Vagina (tissue), 2 donors: ENCODE results near the gene CMTR1. TPM values are rescaled to one million over a fixed set of nuclear protein-coding genes. Genes with fewer than 3 reads are reported as not detected.

Experiments used
- DNase-seq, 2 donors: peaks; one replicate each; pipeline ENCODE4 v3.0.0-alpha.2; 2017; ENCODE audit errors: extremely low spot score in 2 of 2
- H3K27ac ChIP-seq: fragments of 200-600 bp; sonication (generic); one replicate; pipeline ENCODE4 v1.5.1; 2019
- H3K27me3 ChIP-seq: fragments of 200-600 bp; sonication (generic); one replicate; pipeline ENCODE4 v1.5.1; 2019
- H3K36me3 ChIP-seq, 2 donors: fragments of 200-600 bp; sonication (generic); one replicate each; pipeline ENCODE4 v1.5.1; 2017 to 2019
- H3K4me1 ChIP-seq: fragments of 200-600 bp; sonication (generic); one replicate; pipeline ENCODE4 v1.5.1; 2019
- H3K4me3 ChIP-seq, 2 donors: fragments of 200-600 bp; sonication (generic); 1 replicate in 1 of 2; 2 replicates in 1 of 2; pipeline ENCODE4 v1.5.1; 2016 to 2019
- H3K9me3 ChIP-seq: fragments of 200-600 bp; sonication (generic); one replicate; pipeline ENCODE4 v1.5.1; 2019
- POLR2A ChIP-seq, 2 donors: fragments of 450-650 bp; IDR thresholded peaks; one replicate each; pipeline ENCODE4 v1.6.1; 2017; ENCODE audit warnings: antibody characterized with exemption in 2 of 2, mild to moderate bottlenecking in 2 of 2, moderate library complexity in 2 of 2
- POLR2AphosphoS5 ChIP-seq, 2 donors: sonication (generic); formaldehyde crosslinking; IDR thresholded peaks; one replicate each; pipeline ENCODE4 v1.9.0; 2017; ENCODE audit warnings: antibody characterized with exemption in 2 of 2, mild to moderate bottlenecking in 2 of 2, low read depth in 1 of 2; ENCODE audit not compliant: insufficient read depth in 1 of 2
- intact Hi-C: fragments of 100-400 bp; cut with DNase I; formaldehyde crosslinking; loops from one replicate; pipeline ENCODE4 v1.15.1; 2023
- total RNA-seq: library from RNA; depleted of rRNA; stranded (reverse); fragments of >200 nt; gene quantifications from one replicate; pipeline ENCODE4 v1.2.3, GENCODE V29; 2016
- TF ChIP-seq, protein P1 (sequence below), 3 experiments: fragments of 450-650 bp in 2 of 3; fragments of 200-600 bp in 1 of 3; sonication (generic) in 1 of 3; IDR thresholded peaks; one replicate each; pipeline ENCODE4 v1.5.1; 2017 to 2019; ENCODE audit warnings: antibody characterized with exemption in 3 of 3, mild to moderate bottlenecking in 2 of 3, moderate library complexity in 2 of 3

The CMTR1 gene
- total RNA-seq, 1 donor from 2014 or later = 24.3 TPM

- no peak for DNase-seq
- Histone ChIP-seq H3K27ac (no peak overlapping the region), H3K4me3 (no peak overlapping the region), H3K9me3 (no peaks in the 10 kb centered on the region), H3K27me3 (no peaks in the 10 kb centered on the region), H3K36me3 (peaks cover 0 to 76% of the 10 kb centered on the region in 2 donors), H3K4me1 (no peaks in the 10 kb centered on the region)
- intact Hi-C loops = no loop called here
- TF ChIP-seq, protein P1, sequence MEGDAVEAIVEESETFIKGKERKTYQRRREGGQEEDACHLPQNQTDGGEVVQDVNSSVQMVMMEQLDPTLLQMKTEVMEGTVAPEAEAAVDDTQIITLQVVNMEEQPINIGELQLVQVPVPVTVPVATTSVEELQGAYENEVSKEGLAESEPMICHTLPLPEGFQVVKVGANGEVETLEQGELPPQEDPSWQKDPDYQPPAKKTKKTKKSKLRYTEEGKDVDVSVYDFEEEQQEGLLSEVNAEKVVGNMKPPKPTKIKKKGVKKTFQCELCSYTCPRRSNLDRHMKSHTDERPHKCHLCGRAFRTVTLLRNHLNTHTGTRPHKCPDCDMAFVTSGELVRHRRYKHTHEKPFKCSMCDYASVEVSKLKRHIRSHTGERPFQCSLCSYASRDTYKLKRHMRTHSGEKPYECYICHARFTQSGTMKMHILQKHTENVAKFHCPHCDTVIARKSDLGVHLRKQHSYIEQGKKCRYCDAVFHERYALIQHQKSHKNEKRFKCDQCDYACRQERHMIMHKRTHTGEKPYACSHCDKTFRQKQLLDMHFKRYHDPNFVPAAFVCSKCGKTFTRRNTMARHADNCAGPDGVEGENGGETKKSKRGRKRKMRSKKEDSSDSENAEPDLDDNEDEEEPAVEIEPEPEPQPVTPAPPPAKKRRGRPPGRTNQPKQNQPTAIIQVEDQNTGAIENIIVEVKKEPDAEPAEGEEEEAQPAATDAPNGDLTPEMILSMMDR (IDR thresholded peaks at IDR 0.05) = no peak
- TF ChIP-seq POLR2AphosphoS5 (IDR thresholded peaks at IDR 0.05; ENCODE audit: insufficient read depth in 1 of 2, low read depth in 1 of 2) (no peak), POLR2A (IDR thresholded peaks at IDR 0.05) (no peak)
Measured at GRCh38 chr6:37454420-37455140, 21.6 kb downstream of the CMTR1 start.

DNA sequence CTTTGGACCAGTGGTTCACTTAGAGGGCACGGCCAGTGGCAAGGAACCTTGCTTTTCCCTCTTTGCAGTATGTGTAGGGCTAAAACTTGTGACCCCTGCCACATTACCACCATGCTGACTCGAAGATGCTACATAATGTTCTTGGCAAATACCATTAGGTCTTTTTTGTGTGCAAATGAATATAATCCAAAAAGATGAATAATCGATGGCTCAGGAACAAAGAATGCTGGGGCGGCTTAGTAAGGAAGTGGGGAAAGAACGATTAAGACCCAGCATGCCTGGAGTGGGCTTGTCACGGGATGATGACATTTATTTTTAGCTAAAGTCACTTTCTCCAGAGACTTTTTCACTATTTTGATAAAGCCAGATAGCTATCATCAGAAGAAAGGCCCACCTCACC lies 23.1 kb downstream of the CMTR1 start:
- Histone ChIP-seq H3K36me3 (peaks cover 0 to 77% of the 10 kb centered on the region in 2 donors), H3K4me3 (no peak overlapping the region), H3K9me3 (no peaks in the 10 kb centered on the region), H3K27ac (no peak overlapping the region), H3K4me1 (no peaks in the 10 kb centered on the region), H3K27me3 (no peaks in the 10 kb centered on the region)
- TF ChIP-seq POLR2AphosphoS5 (IDR thresholded peaks at IDR 0.05; ENCODE audit: insufficient read depth in 1 of 2, low read depth in 1 of 2) (no peak), POLR2A (IDR thresholded peaks at IDR 0.05) (no peak)
- TF ChIP-seq, protein P1 (IDR thresholded peaks at IDR 0.05) = no peak
- intact Hi-C loops = no loop called here
- DNase-seq = no peak

- peaks cover 0 to 77% of the 10 kb centered on the region in 2 donors for H3K36me3 ChIP-seq
- no peak overlapping the region for H3K4me3 ChIP-seq
- DNase-seq = no peak
- H3K27me3 ChIP-seq = no peaks in the 10 kb centered on the region
- TF ChIP-seq, protein P1 (IDR thresholded peaks at IDR 0.05) = no peak
- no peak for TF ChIP-seq POLR2A (IDR thresholded peaks at IDR 0.05)
- TF ChIP-seq POLR2AphosphoS5 (IDR thresholded peaks at IDR 0.05; ENCODE audit: insufficient read depth in 1 of 2, low read depth in 1 of 2) = no peak
- no peaks in the 10 kb centered on the region for H3K9me3 ChIP-seq
- H3K27ac ChIP-seq = no peak overlapping the region
- H3K4me1 ChIP-seq = no peaks in the 10 kb centered on the region
- intact Hi-C loops = no loop called here
Measured at GRCh38 chr6:37456816-37457560, 24.0 kb downstream of the CMTR1 start.

DNA sequence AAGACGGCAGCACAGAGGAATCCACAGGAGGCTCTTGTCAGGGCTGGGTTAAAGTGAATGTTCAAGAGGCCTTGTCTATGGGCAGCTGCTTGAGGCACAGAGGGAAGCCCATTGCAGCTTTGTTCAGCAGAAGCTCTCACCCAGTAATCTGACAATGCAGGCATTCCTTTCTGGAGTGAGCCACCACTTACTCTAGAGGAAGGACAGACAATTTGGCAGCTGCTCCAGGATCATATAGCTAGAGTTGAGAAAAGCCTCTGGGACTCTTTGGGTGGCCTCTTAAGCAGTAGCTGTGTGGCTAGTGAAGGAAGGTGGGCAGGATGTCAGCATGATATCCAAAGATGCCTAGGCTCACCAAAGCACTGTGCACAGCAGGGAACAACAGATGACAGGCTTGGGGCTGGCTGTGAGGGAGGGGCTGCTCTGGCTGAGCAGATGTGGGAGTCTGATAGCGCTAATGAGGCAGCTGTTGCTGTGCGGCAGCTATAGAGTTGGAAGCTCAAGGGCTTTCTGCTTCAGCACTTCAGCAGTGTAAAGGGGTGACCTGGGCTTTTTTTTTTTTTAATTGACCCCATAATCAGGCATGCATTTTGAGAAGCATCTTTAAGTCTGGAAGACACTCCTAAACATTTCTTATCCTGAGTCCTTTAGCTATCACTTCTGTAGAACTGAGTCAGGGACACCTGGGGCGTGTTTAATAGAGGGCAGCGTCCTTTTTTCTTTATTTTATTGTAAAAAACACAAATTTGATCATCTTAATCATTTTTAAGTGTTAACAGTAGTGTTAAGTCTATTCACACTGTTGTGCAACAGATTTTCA lies 27.2 kb downstream of the CMTR1 start:
- Histone ChIP-seq H3K4me3 (no peak overlapping the region), H3K4me1 (no peaks in the 10 kb centered on the region), H3K36me3 (peaks cover 0 to 72% of the 10 kb centered on the region in 2 donors), H3K9me3 (no peaks in the 10 kb centered on the region), H3K27ac (no peak overlapping the region), H3K27me3 (no peaks in the 10 kb centered on the region)
- intact Hi-C loops = no loop called here
- TF ChIP-seq POLR2AphosphoS5 (IDR thresholded peaks at IDR 0.05; ENCODE audit: insufficient read depth in 1 of 2, low read depth in 1 of 2) = no peak
- TF ChIP-seq, protein P1 (IDR thresholded peaks at IDR 0.05) = no peak
- no peak for TF ChIP-seq POLR2A (IDR thresholded peaks at IDR 0.05)
- no peak for DNase-seq
